HCT116 (cell line): ENCODE measurements around the gene KPNA2. TPM values are rescaled to one million over a fixed set of nuclear protein-coding genes. Genes with fewer than 3 reads are reported as not detected.
"Not testable (repeated sequence)": the region's sequence is repeated elsewhere in the genome, so short reads cannot be mapped to it uniquely, and the experiment has no call there.

Source experiments
- ATAC-seq: fragments of 200-7000 bp; cut with Tn5 transposase; 2 replicates; pipeline ENCODE4 v1.9.1; 2020; ENCODE audit warnings: mild to moderate bottlenecking, moderate library complexity
- BruUV-seq: library from RNA; stranded (reverse); fragments of 400-500 nt; replicated peaks from 2 replicates; lab custom pipeline; 2021; lab: Mats Ljungman, UMichigan
- CTCF ChIA-PET: fragments of 300-600 bp; sonication (Branson Sonifier 250); formaldehyde crosslinking; loops from one replicate; lab custom pipeline; 2021; ENCODE audit warnings: antibody characterized with exemption; lab: Charles Lee
- POLR2A ChIA-PET: fragments of 300-600, 350-600 bp; sonication (Branson Sonifier 250); formaldehyde crosslinking; loops from one replicate; lab custom pipeline; 2021; ENCODE audit warnings: antibody characterized with exemption; lab: Charles Lee
- RAD21 ChIA-PET, 2 experiments: fragments of 300-600 bp; sonication (Branson Sonifier 250); formaldehyde crosslinking; loops; one replicate each; lab custom pipeline; 2023; ENCODE audit warnings: low total read pairs in 2 of 2; ENCODE audit not compliant: uncharacterized antibody in 2 of 2, unreplicated experiment in 2 of 2, low non-redundant PET in 1 of 2; lab: Charles Lee
- DNase-seq: peaks from one replicate; pipeline ENCODE4 v3.0.0-alpha.2; 2010; ENCODE audit warnings: low read depth, low spot score
- H2AFZ ChIP-seq: fragments of 200-600 bp; shearing (Covaris generic), sonication (generic); 2 replicates; pipeline ENCODE4 v1.6.1; 2017; ENCODE audit warnings: low read depth, mixed run types, mixed read lengths, antibody characterized with exemption, low read length; ENCODE audit not compliant: poor library complexity, severe bottlenecking
- H3K27ac ChIP-seq: 2 replicates; pipeline ENCODE4 v1.5.1; 2012; ENCODE audit warnings: low read depth, low read length
- H3K27me3 ChIP-seq: fragments of 200-600 bp; sonication (generic); 2 replicates; pipeline ENCODE4 v1.6.1; 2016; ENCODE audit warnings: mixed run types, low read length, mixed read lengths; ENCODE audit not compliant: insufficient read depth
- H3K36me3 ChIP-seq, 2 experiments: fragments of 200-500 bp in 1 of 2; fragments of 200-600 bp in 1 of 2; sonication (Bioruptor generic) in 1 of 2; sonication (generic) in 1 of 2; 2 replicates each; pipeline versions ENCODE4 v1.5.1 to v1.6.1; 2014 to 2016; ENCODE audit warnings: low read length in 2 of 2, inconsistent platforms in 1 of 2, mixed read lengths in 1 of 2, mixed run types in 1 of 2; ENCODE audit not compliant: insufficient read depth in 2 of 2, control insufficient read depth in 1 of 2
- H3K4me1 ChIP-seq, 2 experiments: fragments of 200-600 bp in 1 of 2; sonication (generic) in 1 of 2; 2 replicates each; pipeline versions ENCODE4 v1.5.1 to v1.6.1; 2012 to 2017; ENCODE audit warnings: low read length in 2 of 2, inconsistent platforms in 1 of 2, mild to moderate bottlenecking in 1 of 2, mixed read lengths in 1 of 2, mixed run types in 1 of 2, moderate library complexity in 1 of 2; ENCODE audit not compliant: insufficient read depth in 2 of 2, control insufficient read depth in 1 of 2
- H3K4me2 ChIP-seq: fragments of 200-600 bp; sonication (generic); 2 replicates; pipeline ENCODE4 v1.6.1; 2017; ENCODE audit warnings: mixed run types, low read length, mixed read lengths
- H3K4me3 ChIP-seq, 2 experiments: fragments of 200-600 bp in 1 of 2; sonication (generic) in 1 of 2; replicated peaks in 1 of 2; 2 replicates each; pipeline ENCODE4 v1.5.1; 2011 to 2016; ENCODE audit warnings: low read length in 2 of 2, control low read depth in 1 of 2, low read depth in 1 of 2, mild to moderate bottlenecking in 1 of 2, mixed read lengths in 1 of 2, mixed run types in 1 of 2
- H3K79me2 ChIP-seq: fragments of 200-600 bp; sonication (generic); 2 replicates; pipeline ENCODE4 v1.6.1; 2017; ENCODE audit warnings: mild to moderate bottlenecking, mixed run types, low read length, moderate library complexity, mixed read lengths; ENCODE audit not compliant: insufficient read depth
- H3K9ac ChIP-seq: fragments of 200-600 bp; sonication (generic); 2 replicates; pipeline ENCODE4 v1.6.1; 2016; ENCODE audit warnings: low read length, mixed read lengths
- H3K9me2 ChIP-seq: fragments of 200-600 bp; sonication (generic), shearing (Covaris generic); 2 replicates; pipeline ENCODE4 v1.6.1; 2017; ENCODE audit warnings: mixed run types, mild to moderate bottlenecking, moderate library complexity; ENCODE audit not compliant: insufficient read depth
- H3K9me3 ChIP-seq, 2 experiments: fragments of 200-500 bp in 1 of 2; fragments of 200-600 bp in 1 of 2; sonication (Bioruptor generic) in 1 of 2; sonication (generic) in 1 of 2; 2 replicates each; pipeline ENCODE4 v1.6.1; 2014 to 2017; ENCODE audit warnings: low read length in 2 of 2, mixed read lengths in 2 of 2, inconsistent platforms in 1 of 2, low read depth in 1 of 2, mild to moderate bottlenecking in 1 of 2, mixed run types in 1 of 2, moderate library complexity in 1 of 2; ENCODE audit not compliant: control insufficient read depth in 1 of 2, insufficient read depth in 1 of 2
- H4K20me1 ChIP-seq: fragments of 200-600 bp; sonication (generic), shearing (Covaris generic); 2 replicates; pipeline ENCODE4 v1.6.1; 2017; ENCODE audit warnings: mixed run types, mild to moderate bottlenecking, moderate library complexity; ENCODE audit not compliant: insufficient read depth
- CEBPB ChIP-seq: IDR thresholded peaks from 2 replicates; pipeline ENCODE4 v1.6.1; 2012; ENCODE audit warnings: low read depth
- EGR1 ChIP-seq: IDR thresholded peaks from 2 replicates; pipeline ENCODE4 v1.6.1; 2012; ENCODE audit warnings: low read depth
- EZH2 ChIP-seq: fragments of 200-600 bp; sonication (generic); IDR thresholded peaks from 2 replicates; pipeline ENCODE4 v1.6.1; 2017; ENCODE audit warnings: antibody characterized with exemption, mixed run types
- EZH2phosphoT487 ChIP-seq: fragments of 200-600 bp; IDR thresholded peaks from 2 replicates; pipeline ENCODE4 v1.6.1; 2018; ENCODE audit warnings: antibody characterized with exemption, borderline replicate concordance
- FOSL1 ChIP-seq: IDR thresholded peaks from 2 replicates; pipeline ENCODE4 v1.6.1; 2012; ENCODE audit warnings: low read depth
- POLR2A ChIP-seq: IDR thresholded peaks from 2 replicates; pipeline ENCODE4 v1.7.0; 2011; ENCODE audit warnings: borderline replicate concordance; ENCODE audit not compliant: insufficient read depth, insufficient read length; ENCODE audit errors: extremely low read depth
- SRF ChIP-seq: IDR thresholded peaks from 2 replicates; pipeline ENCODE4 v1.6.1; 2012; ENCODE audit warnings: low read depth
- ZNF274 ChIP-seq: fragments of 200-500 bp; sonication (Bioruptor generic); IDR thresholded peaks from 2 replicates; pipeline ENCODE4 v1.6.1; 2014; ENCODE audit warnings: mild to moderate bottlenecking, low read depth, low read length, inconsistent platforms
- intact Hi-C: fragments of 100-400 bp; cut with micrococcal nuclease; formaldehyde crosslinking; loops from 2 replicates; pipeline ENCODE4 v1.10.0; 2022
- total RNA-seq: library from RNA; stranded (reverse); gene quantifications from one replicate; pipeline ENCODE4 v1.2.1, GENCODE V29; 2021; ENCODE audit not compliant: unreplicated experiment
- TF ChIP-seq, protein P1 (sequence below): IDR thresholded peaks from 2 replicates; pipeline ENCODE4 v1.6.1; 2012; ENCODE audit warnings: low read depth
- TF ChIP-seq, protein P2 (sequence below), 3 experiments: fragments of 200-600 bp in 1 of 3; sonication (generic) in 1 of 3; IDR thresholded peaks in 2 of 3; conservative IDR thresholded peaks in 1 of 3; 2 replicates each; pipeline ENCODE4 v1.5.1; 2012 to 2017; ENCODE audit warnings: low read depth in 2 of 3, low read length in 2 of 3, antibody characterized with exemption in 1 of 3, borderline replicate concordance in 1 of 3, control low read depth in 1 of 3, mild to moderate bottlenecking in 1 of 3, mixed read lengths in 1 of 3, mixed run types in 1 of 3, moderate library complexity in 1 of 3; ENCODE audit not compliant: insufficient read depth in 1 of 3

KPNA2 gene
- total RNA-seq, 1 experiment from 2014 or later: 330 TPM

DNA sequence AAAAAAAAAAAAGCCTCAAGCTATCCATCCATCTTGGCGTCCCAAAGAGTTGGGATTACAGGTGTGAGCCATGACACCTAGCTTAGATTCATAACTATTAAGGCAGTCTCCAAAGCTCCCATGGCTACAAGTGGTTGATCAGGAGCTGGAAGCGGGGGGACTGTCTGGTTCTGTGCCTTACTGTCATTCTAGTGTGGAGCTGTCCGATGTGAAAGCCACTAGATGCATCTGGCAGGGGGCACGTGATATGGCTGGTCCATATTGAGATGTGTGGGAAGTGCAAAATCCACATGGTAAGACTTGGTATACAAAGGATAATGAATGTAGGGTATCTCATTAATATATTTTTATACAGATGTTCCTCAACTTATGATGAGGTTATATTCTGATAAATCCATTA lies 38.7 kb downstream of the KPNA2 start:
- RAD21 ChIA-PET: no interaction called here
- no peaks in the 10 kb centered on the region for H3K4me1 ChIP-seq
- H3K9me3 ChIP-seq: no peaks in the 10 kb centered on the region
- no peaks in the 10 kb centered on the region for H3K36me3 ChIP-seq
- H3K27ac ChIP-seq: no peak overlapping the region
- no peak for DNase-seq
- no TSS peak for BruUV-seq
- no peak overlapping the region for H2AFZ ChIP-seq
- H3K79me2 ChIP-seq: no peaks in the 10 kb centered on the region
- intact Hi-C loops: no loop called here
- ATAC-seq: no peak
- H4K20me1 ChIP-seq: no peaks in the 10 kb centered on the region
- no peak for TF ChIP-seq CEBPB
- TF ChIP-seq FOSL1: no peak
- TF ChIP-seq EZH2: no peak
- no peak for TF ChIP-seq POLR2A
- no peak for TF ChIP-seq EZH2phosphoT487
- no peak for TF ChIP-seq ZNF274
- TF ChIP-seq, protein P1, sequence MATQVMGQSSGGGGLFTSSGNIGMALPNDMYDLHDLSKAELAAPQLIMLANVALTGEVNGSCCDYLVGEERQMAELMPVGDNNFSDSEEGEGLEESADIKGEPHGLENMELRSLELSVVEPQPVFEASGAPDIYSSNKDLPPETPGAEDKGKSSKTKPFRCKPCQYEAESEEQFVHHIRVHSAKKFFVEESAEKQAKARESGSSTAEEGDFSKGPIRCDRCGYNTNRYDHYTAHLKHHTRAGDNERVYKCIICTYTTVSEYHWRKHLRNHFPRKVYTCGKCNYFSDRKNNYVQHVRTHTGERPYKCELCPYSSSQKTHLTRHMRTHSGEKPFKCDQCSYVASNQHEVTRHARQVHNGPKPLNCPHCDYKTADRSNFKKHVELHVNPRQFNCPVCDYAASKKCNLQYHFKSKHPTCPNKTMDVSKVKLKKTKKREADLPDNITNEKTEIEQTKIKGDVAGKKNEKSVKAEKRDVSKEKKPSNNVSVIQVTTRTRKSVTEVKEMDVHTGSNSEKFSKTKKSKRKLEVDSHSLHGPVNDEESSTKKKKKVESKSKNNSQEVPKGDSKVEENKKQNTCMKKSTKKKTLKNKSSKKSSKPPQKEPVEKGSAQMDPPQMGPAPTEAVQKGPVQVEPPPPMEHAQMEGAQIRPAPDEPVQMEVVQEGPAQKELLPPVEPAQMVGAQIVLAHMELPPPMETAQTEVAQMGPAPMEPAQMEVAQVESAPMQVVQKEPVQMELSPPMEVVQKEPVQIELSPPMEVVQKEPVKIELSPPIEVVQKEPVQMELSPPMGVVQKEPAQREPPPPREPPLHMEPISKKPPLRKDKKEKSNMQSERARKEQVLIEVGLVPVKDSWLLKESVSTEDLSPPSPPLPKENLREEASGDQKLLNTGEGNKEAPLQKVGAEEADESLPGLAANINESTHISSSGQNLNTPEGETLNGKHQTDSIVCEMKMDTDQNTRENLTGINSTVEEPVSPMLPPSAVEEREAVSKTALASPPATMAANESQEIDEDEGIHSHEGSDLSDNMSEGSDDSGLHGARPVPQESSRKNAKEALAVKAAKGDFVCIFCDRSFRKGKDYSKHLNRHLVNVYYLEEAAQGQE: no peak
- TF ChIP-seq EGR1: no peak
- TF ChIP-seq, protein P2, sequence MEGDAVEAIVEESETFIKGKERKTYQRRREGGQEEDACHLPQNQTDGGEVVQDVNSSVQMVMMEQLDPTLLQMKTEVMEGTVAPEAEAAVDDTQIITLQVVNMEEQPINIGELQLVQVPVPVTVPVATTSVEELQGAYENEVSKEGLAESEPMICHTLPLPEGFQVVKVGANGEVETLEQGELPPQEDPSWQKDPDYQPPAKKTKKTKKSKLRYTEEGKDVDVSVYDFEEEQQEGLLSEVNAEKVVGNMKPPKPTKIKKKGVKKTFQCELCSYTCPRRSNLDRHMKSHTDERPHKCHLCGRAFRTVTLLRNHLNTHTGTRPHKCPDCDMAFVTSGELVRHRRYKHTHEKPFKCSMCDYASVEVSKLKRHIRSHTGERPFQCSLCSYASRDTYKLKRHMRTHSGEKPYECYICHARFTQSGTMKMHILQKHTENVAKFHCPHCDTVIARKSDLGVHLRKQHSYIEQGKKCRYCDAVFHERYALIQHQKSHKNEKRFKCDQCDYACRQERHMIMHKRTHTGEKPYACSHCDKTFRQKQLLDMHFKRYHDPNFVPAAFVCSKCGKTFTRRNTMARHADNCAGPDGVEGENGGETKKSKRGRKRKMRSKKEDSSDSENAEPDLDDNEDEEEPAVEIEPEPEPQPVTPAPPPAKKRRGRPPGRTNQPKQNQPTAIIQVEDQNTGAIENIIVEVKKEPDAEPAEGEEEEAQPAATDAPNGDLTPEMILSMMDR (IDR thresholded peaks at IDR 0.05 in 2 of 3, conservative IDR thresholded peaks at IDR 0.05 in 1 of 3; ENCODE audit: borderline replicate concordance in 1 of 3, insufficient read depth in 1 of 3, low read depth in 2 of 3, low read length in 2 of 3): no peak
- no peak for TF ChIP-seq SRF
- H3K4me3 ChIP-seq: no peak overlapping the region
- CTCF ChIA-PET: interaction anchor here (0.8 kb wide), 1 partner anchor 17 kb away, joined by 3 read pairs; no protein-coding TSS in a partner anchor
- H3K4me2 ChIP-seq: no peak overlapping the region
- no peaks in the 10 kb centered on the region for H3K9me2 ChIP-seq
- no peak overlapping the region for H3K9ac ChIP-seq
- POLR2A ChIA-PET: interaction anchor here (0.7 kb wide), 1 partner anchor 476 kb away, joined by 5 read pairs; no protein-coding TSS in a partner anchor
- no peaks in the 10 kb centered on the region for H3K27me3 ChIP-seq

DNA sequence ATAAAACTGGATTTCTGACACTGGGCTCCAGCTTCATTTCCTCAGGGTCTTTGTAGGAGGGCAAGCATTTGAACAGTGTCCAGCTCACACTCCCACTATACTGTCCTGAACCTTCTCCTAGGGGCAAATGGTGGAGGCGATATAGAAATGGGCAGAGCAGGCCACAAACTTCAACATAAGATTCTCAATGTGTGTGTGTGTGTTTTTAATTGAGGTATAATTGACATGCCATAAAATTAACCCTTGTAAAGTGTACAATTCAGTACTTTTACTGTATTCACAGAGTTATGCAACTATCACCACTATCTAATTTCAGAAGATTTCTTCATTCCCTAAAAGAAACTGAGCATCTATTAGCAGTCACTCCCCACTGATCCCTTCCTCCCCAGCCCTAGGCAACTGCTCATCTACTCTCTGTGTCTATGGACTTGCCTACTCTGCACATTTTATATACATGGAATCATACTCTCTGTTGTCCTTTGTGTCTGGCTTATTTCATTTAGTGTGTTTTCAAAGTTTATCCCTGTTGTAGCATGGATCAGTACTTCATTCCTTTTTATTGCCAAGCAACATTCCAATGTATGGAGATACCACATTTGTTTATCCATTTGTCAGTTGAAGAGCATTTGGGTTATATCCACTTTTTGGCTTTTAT lies 40.5 kb downstream of the KPNA2 start:
- H3K4me3 ChIP-seq, H3K9me2 ChIP-seq, H3K27ac ChIP-seq, DNase-seq, H3K4me2 ChIP-seq, H4K20me1 ChIP-seq, RAD21 ChIA-PET, H3K79me2 ChIP-seq, H2AFZ ChIP-seq, H3K27me3 ChIP-seq, intact Hi-C loops, H3K36me3 ChIP-seq, CTCF ChIA-PET, H3K4me1 ChIP-seq, BruUV-seq, H3K9me3 ChIP-seq, POLR2A ChIA-PET, ATAC-seq, H3K9ac ChIP-seq: not testable (repeated sequence)
